Vagina (tissue), 2 donors: ENCODE measurements around the gene RUNX3. TPM values are rescaled to one million over a fixed set of nuclear protein-coding genes. Genes with fewer than 3 reads are reported as not detected.
A peak's percentile ranks its signal among the peaks of the same experiment; 100 is the strongest.

Source experiments
- DNase-seq, 2 donors: peaks; one replicate each; pipeline ENCODE4 v3.0.0-alpha.2; 2017; ENCODE audit errors: extremely low spot score in 2 of 2
- H3K27ac ChIP-seq: fragments of 200-600 bp; sonication (generic); one replicate; pipeline ENCODE4 v1.5.1; 2019
- H3K27me3 ChIP-seq: fragments of 200-600 bp; sonication (generic); one replicate; pipeline ENCODE4 v1.5.1; 2019
- H3K36me3 ChIP-seq, 2 donors: fragments of 200-600 bp; sonication (generic); one replicate each; pipeline ENCODE4 v1.5.1; 2017 to 2019
- H3K4me1 ChIP-seq: fragments of 200-600 bp; sonication (generic); one replicate; pipeline ENCODE4 v1.5.1; 2019
- H3K4me3 ChIP-seq, 2 donors: fragments of 200-600 bp; sonication (generic); 1 replicate in 1 of 2; 2 replicates in 1 of 2; pipeline ENCODE4 v1.5.1; 2016 to 2019
- H3K9me3 ChIP-seq: fragments of 200-600 bp; sonication (generic); one replicate; pipeline ENCODE4 v1.5.1; 2019
- POLR2A ChIP-seq, 2 donors: fragments of 450-650 bp; IDR thresholded peaks; one replicate each; pipeline ENCODE4 v1.6.1; 2017; ENCODE audit warnings: antibody characterized with exemption in 2 of 2, mild to moderate bottlenecking in 2 of 2, moderate library complexity in 2 of 2
- POLR2AphosphoS5 ChIP-seq, 2 donors: sonication (generic); formaldehyde crosslinking; IDR thresholded peaks; one replicate each; pipeline ENCODE4 v1.9.0; 2017; ENCODE audit warnings: antibody characterized with exemption in 2 of 2, mild to moderate bottlenecking in 2 of 2, low read depth in 1 of 2; ENCODE audit not compliant: insufficient read depth in 1 of 2
- intact Hi-C: fragments of 100-400 bp; cut with DNase I; formaldehyde crosslinking; loops from one replicate; pipeline ENCODE4 v1.15.1; 2023
- total RNA-seq: library from RNA; depleted of rRNA; stranded (reverse); fragments of >200 nt; gene quantifications from one replicate; pipeline ENCODE4 v1.2.3, GENCODE V29; 2016
- TF ChIP-seq, protein P1 (sequence below), 3 experiments: fragments of 450-650 bp in 2 of 3; fragments of 200-600 bp in 1 of 3; sonication (generic) in 1 of 3; IDR thresholded peaks; one replicate each; pipeline ENCODE4 v1.5.1; 2017 to 2019; ENCODE audit warnings: antibody characterized with exemption in 3 of 3, mild to moderate bottlenecking in 2 of 3, moderate library complexity in 2 of 3

RUNX3 gene
- total RNA-seq, 1 donor from 2014 or later = 4.2 TPM

DNA sequence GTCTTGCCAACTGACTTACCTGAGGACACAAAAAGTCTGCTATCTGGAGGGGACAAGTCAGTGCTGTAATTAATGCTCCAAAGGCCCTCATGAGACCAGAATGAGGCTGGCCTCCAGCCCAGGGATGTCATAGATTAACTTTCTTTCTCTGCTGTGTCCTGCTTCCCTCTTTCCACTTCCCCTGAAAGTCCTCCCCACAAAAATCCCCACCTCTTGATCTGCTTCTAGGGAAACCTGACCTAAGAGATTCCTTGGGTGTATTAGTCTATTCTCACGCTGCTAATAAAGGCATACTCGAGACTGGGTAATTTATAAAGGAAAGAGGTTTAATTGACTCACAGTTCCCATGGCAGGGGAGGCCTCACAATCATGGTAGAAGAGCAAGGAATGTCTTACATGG lies 39.2 kb downstream of the RUNX3 start:
- peak in 1 of 2 donors; percentile 46 for DNase-seq
- Histone ChIP-seq H3K4me1 (no peaks in the 10 kb centered on the region), H3K27ac (no peak overlapping the region), H3K27me3 (no peaks in the 10 kb centered on the region), H3K9me3 (no peaks in the 10 kb centered on the region), H3K4me3 (no peak overlapping the region), H3K36me3 (no peaks in the 10 kb centered on the region)
- intact Hi-C loops = no loop called here
- TF ChIP-seq POLR2AphosphoS5 (IDR thresholded peaks at IDR 0.05; ENCODE audit: insufficient read depth in 1 of 2, low read depth in 1 of 2) = no peak
- TF ChIP-seq POLR2A (IDR thresholded peaks at IDR 0.05) = no peak
- TF ChIP-seq, protein P1, sequence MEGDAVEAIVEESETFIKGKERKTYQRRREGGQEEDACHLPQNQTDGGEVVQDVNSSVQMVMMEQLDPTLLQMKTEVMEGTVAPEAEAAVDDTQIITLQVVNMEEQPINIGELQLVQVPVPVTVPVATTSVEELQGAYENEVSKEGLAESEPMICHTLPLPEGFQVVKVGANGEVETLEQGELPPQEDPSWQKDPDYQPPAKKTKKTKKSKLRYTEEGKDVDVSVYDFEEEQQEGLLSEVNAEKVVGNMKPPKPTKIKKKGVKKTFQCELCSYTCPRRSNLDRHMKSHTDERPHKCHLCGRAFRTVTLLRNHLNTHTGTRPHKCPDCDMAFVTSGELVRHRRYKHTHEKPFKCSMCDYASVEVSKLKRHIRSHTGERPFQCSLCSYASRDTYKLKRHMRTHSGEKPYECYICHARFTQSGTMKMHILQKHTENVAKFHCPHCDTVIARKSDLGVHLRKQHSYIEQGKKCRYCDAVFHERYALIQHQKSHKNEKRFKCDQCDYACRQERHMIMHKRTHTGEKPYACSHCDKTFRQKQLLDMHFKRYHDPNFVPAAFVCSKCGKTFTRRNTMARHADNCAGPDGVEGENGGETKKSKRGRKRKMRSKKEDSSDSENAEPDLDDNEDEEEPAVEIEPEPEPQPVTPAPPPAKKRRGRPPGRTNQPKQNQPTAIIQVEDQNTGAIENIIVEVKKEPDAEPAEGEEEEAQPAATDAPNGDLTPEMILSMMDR (IDR thresholded peaks at IDR 0.05) = no peak

DNA sequence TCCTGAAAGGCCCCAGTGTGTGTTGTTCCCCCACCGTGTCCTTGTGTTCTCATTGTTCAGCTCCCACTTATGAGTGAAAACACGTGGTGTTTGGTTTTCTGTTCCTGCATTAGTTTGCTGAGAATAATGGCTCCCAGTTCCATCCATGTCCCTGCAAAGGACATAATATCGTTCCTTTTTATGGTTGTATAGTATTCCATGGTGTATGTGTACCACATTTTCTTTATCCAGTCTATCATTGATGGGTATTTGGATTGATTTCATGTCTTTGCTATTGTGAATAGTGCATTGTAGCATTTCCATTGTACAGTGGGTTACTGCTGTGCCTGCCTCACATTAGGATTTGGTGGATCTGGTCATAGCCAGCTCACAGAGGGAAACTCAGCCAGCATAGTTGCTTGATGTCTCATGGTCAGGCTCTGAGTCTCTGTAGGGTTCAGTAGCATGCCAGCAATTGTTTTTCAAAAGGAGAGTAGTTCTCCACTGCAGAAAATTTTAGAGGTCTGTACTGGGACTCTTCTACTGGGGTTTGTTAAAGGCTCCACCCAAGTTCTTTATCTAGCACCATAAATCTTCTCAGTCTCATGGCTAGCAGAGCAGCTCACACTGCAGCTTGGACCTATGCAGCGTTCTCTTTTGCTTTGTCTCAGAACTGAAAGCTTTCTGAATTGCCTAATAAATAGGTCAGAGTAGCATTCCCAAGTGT lies 41.0 kb downstream of the RUNX3 start:
- TF ChIP-seq, protein P1 (IDR thresholded peaks at IDR 0.05) = no peak
- no peak for TF ChIP-seq POLR2AphosphoS5 (IDR thresholded peaks at IDR 0.05; ENCODE audit: insufficient read depth in 1 of 2, low read depth in 1 of 2)
- TF ChIP-seq POLR2A (IDR thresholded peaks at IDR 0.05) = no peak
- intact Hi-C loops = no loop called here
- Histone ChIP-seq H3K27me3 (no peaks in the 10 kb centered on the region), H3K36me3 (no peaks in the 10 kb centered on the region), H3K9me3 (no peaks in the 10 kb centered on the region), H3K4me1 (no peaks in the 10 kb centered on the region), H3K4me3 (no peak overlapping the region), H3K27ac (no peak overlapping the region)
- peak in 1 of 2 donors; percentile 28 for DNase-seq

DNA sequence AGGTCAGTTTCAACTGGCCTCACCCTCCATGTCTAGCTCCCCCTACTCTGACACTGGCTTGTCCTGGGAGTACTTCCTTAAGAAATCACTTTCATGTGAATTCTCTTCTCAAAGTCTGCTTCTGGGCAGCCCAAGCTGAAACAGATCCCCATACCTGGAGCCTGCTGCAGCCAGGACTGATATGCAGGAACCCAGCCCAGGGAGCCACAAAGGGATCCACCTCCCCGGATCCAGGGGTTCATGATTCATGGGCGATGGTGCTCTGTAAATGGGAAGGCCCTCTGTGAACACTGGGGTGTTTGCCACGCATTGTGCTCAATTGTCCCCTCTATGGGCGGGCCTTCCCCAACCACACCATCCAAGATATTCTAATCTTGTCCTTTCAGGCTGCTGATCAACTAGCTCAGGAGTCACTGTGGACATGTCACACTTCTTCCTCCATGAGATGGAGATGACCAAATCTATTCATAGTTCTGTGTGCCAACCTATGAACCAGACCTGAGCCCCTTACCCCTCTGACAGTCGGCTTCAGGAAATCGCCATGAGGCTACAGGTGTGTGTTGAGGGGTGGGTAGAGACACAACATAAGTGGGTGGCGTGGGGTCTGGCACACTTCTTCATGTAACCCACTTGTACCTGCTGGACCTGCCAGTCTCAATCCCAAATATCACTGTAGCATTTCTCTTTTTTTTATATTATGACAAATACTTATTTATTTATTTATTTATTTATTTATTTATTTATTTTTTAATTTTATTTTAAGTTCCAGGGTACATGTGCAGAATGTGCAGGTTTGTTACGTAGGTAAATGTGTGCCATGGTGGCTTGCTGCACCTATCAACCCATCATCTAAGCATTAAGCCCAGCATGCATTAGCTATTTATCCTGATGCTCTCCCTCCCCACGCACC lies 41.8 kb downstream of the RUNX3 start:
- Histone ChIP-seq H3K4me3 (no peak overlapping the region), H3K27ac (no peak overlapping the region), H3K27me3 (no peaks in the 10 kb centered on the region), H3K9me3 (no peaks in the 10 kb centered on the region), H3K4me1 (no peaks in the 10 kb centered on the region), H3K36me3 (no peaks in the 10 kb centered on the region)
- peak in 1 of 2 donors; percentile 82 for DNase-seq
- intact Hi-C loops = no loop called here
- TF ChIP-seq POLR2A (IDR thresholded peaks at IDR 0.05) (no peak), POLR2AphosphoS5 (IDR thresholded peaks at IDR 0.05; ENCODE audit: insufficient read depth in 1 of 2, low read depth in 1 of 2) (no peak)
- TF ChIP-seq, protein P1 (IDR thresholded peaks at IDR 0.05) = no peak

DNA sequence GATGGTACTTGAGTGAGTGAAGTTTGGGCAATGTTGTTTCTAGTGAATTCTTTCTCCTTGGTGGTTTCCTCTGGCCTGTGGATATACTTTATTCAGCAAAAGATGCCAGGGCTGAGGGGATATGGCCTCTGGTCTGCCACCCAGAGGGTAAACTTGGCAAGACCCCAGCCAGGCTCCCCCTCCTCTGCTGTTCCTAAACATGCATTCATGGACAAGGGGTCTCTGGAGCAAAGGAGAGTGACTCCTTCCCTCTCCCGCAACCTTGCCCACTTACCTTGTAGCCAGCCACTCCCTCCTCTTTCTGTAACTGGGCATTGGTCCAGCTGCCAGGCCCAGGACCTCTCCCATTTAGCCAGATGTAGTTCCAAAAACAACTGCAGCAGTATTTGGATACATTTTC lies 43.8 kb downstream of the RUNX3 start:
- Histone ChIP-seq H3K36me3 (no peaks in the 10 kb centered on the region), H3K27me3 (no peaks in the 10 kb centered on the region), H3K4me1 (no peaks in the 10 kb centered on the region), H3K4me3 (no peak overlapping the region), H3K27ac (no peak overlapping the region), H3K9me3 (no peaks in the 10 kb centered on the region)
- peak in 1 of 2 donors; percentile 79 for DNase-seq
- intact Hi-C loops = no loop called here
- TF ChIP-seq POLR2AphosphoS5 (IDR thresholded peaks at IDR 0.05; ENCODE audit: insufficient read depth in 1 of 2, low read depth in 1 of 2) (no peak), POLR2A (IDR thresholded peaks at IDR 0.05) (no peak)
- TF ChIP-seq, protein P1 (IDR thresholded peaks at IDR 0.05) = no peak
